Esophagus squamous epithelium (tissue), 4 donors: ENCODE data around the gene TMC8.

Source experiments
- CTCF ChIP-seq, 6 experiments: fragments of 450-650 bp in 4 of 6; fragments of 200-600 bp in 2 of 6; sonication (generic) in 2 of 6; IDR thresholded peaks; one replicate each; pipeline ENCODE4 v1.5.1; 2016 to 2019; ENCODE audit warnings: antibody characterized with exemption in 6 of 6, mild to moderate bottlenecking in 4 of 6, moderate library complexity in 4 of 6
- POLR2A ChIP-seq, 4 donors: fragments of 450-650 bp; IDR thresholded peaks; one replicate each; pipeline ENCODE4 v1.6.1; 2017; ENCODE audit warnings: antibody characterized with exemption in 4 of 4, mild to moderate bottlenecking in 4 of 4, moderate library complexity in 3 of 4

GRCh38 chr17:78146881-78147280 is 16.3 kb downstream of the TMC8 start:
- TF ChIP-seq CTCF (IDR thresholded peaks at IDR 0.05): no peak
- TF ChIP-seq POLR2A (IDR thresholded peaks at IDR 0.05): no peak
